Stimulated activated CD8-positive, alpha-beta memory T cell treated with anti-CD3 and anti-CD28 coated beads, Interleukin-7, amount 100 ng/mL, for 48 hours (primary cell): Measurements from ENCODE around the gene SOX13.

Experiments used
- DNase-seq, 2 donors: peaks; one replicate each; pipeline ENCODE4 v3.0.0-alpha.2; 2020; ENCODE audit warnings: low read depth in 1 of 2; ENCODE audit errors: extremely low read depth in 1 of 2

Gene SOX13

GRCh38 chr1:204128964-204129896 is 56.3 kb downstream of the SOX13 start:
- peak; percentile 29 to 35 for DNase-seq

- DNase-seq, result no peak
Measured at GRCh38 chr1:204130178-204130577, 57.3 kb downstream of the SOX13 start.

- DNase-seq, result no peak
Measured at GRCh38 chr1:204130981-204131892, 58.3 kb downstream of the SOX13 start.

GRCh38 chr1:204131978-204132377 is 59.1 kb downstream of the SOX13 start:
- DNase-seq, result no peak

GRCh38 chr1:204132718-204133117 is 59.8 kb downstream of the SOX13 start:
- DNase-seq, result no peak

GRCh38 chr1:204134103-204134502 is 61.2 kb downstream of the SOX13 start:
- no peak for DNase-seq

- no peak for DNase-seq
Measured at GRCh38 chr1:204136814-204137213, 63.9 kb downstream of the SOX13 start.

- no peak for DNase-seq
Measured at GRCh38 chr1:204139088-204139487, 66.2 kb downstream of the SOX13 start.

- DNase-seq, result no peak
Measured at GRCh38 chr1:204139952-204140351, 67.0 kb downstream of the SOX13 start.

GRCh38 chr1:204141131-204141530 is 68.2 kb downstream of the SOX13 start:
- no peak for DNase-seq

GRCh38 chr1:204142032-204142974 is 69.4 kb downstream of the SOX13 start:
- no peak for DNase-seq

- no peak for DNase-seq
Measured at GRCh38 chr1:204143276-204144041, 70.5 kb downstream of the SOX13 start.

GRCh38 chr1:204145033-204145504 is 72.2 kb downstream of the SOX13 start:
- no peak for DNase-seq

- no peak for DNase-seq
Measured at GRCh38 chr1:204146309-204146708, 73.4 kb downstream of the SOX13 start.

- DNase-seq, result no peak
Measured at GRCh38 chr1:204146965-204147364, 74.0 kb downstream of the SOX13 start.

- no peak for DNase-seq
Measured at GRCh38 chr1:204147406-204148383, 74.8 kb downstream of the SOX13 start.

- no peak for DNase-seq
Measured at GRCh38 chr1:204149107-204149506, 76.2 kb downstream of the SOX13 start.
